ENCODE results near the gene TEAD1. TPM values are rescaled to one million over a fixed set of nuclear protein-coding genes. Genes with fewer than 3 reads are reported as not detected.

The TEAD1 gene
- total RNA-seq, 1 donor from 2014 or later, result 55.3 TPM

- Histone ChIP-seq H3K4me1 (ENCODE audit: control insufficient read depth in 3 of 3, insufficient read depth in 3 of 3, low read length in 3 of 3) (no peaks in the 10 kb centered on the region), H3K9me3 (ENCODE audit: control insufficient read depth in 3 of 3, low read length in 3 of 3) (no peaks in the 10 kb centered on the region), H3K9ac (ENCODE audit: low read depth in 1 of 3, low read length in 3 of 3) (no peak overlapping the region), H3K27ac (ENCODE audit: low read depth, low read length) (no peak overlapping the region), H3K36me3 (ENCODE audit: control insufficient read depth in 3 of 3, insufficient read depth in 3 of 3, low read length in 3 of 3) (no peaks in the 10 kb centered on the region), H3K27me3 (ENCODE audit: control insufficient read depth in 3 of 3, insufficient read depth in 3 of 3, low read length in 3 of 3) (peaks cover 0 to 3% (median 0%) of the 10 kb centered on the region in 3 donors), H3K4me3 (ENCODE audit: low read length in 3 of 3) (no peak overlapping the region)
These were observed 288.8 kb downstream of the TEAD1 start for GRCh38 chr11:12963051-12963450.

GRCh38 chr11:12963792-12964536 is 289.7 kb downstream of the TEAD1 start:
- Histone ChIP-seq H3K4me1 (ENCODE audit: control insufficient read depth in 3 of 3, insufficient read depth in 3 of 3, low read length in 3 of 3) (no peaks in the 10 kb centered on the region), H3K27me3 (ENCODE audit: control insufficient read depth in 3 of 3, insufficient read depth in 3 of 3, low read length in 3 of 3) (peaks cover 0 to 3% (median 0%) of the 10 kb centered on the region in 3 donors), H3K36me3 (ENCODE audit: control insufficient read depth in 3 of 3, insufficient read depth in 3 of 3, low read length in 3 of 3) (no peaks in the 10 kb centered on the region), H3K27ac (ENCODE audit: low read depth, low read length) (no peak overlapping the region), H3K4me3 (ENCODE audit: low read length in 3 of 3) (no peak overlapping the region), H3K9me3 (ENCODE audit: control insufficient read depth in 3 of 3, low read length in 3 of 3) (no peaks in the 10 kb centered on the region), H3K9ac (ENCODE audit: low read depth in 1 of 3, low read length in 3 of 3) (no peak overlapping the region)

GRCh38 chr11:12964650-12965049 is 290.4 kb downstream of the TEAD1 start:
- Histone ChIP-seq H3K27me3 (ENCODE audit: control insufficient read depth in 3 of 3, insufficient read depth in 3 of 3, low read length in 3 of 3) (peaks cover 0 to 3% (median 0%) of the 10 kb centered on the region in 3 donors), H3K4me3 (ENCODE audit: low read length in 3 of 3) (no peak overlapping the region), H3K27ac (ENCODE audit: low read depth, low read length) (no peak overlapping the region), H3K36me3 (ENCODE audit: control insufficient read depth in 3 of 3, insufficient read depth in 3 of 3, low read length in 3 of 3) (no peaks in the 10 kb centered on the region), H3K9me3 (ENCODE audit: control insufficient read depth in 3 of 3, low read length in 3 of 3) (no peaks in the 10 kb centered on the region), H3K4me1 (ENCODE audit: control insufficient read depth in 3 of 3, insufficient read depth in 3 of 3, low read length in 3 of 3) (no peaks in the 10 kb centered on the region), H3K9ac (ENCODE audit: low read depth in 1 of 3, low read length in 3 of 3) (no peak overlapping the region)

DNA sequence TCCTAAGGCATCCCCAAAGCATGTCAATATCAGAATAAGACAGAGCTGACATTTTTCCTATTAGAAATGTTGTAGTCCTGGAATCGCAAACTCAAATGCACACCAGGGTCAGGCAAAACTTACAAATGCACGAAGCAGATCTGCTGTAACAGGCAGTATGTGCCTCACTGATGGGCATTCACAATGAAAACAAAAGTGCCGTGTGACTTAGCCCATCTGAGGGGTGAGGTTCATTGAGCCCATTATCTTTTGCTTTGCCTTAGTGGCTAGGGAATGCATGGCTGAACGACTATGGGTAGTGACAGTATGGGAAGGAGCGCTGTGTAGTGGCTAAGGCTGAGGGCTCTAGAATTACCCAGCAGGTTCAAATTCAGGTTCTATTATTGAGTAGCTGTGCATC is 291.8 kb downstream of the TEAD1 start:
- H3K4me1 ChIP-seq (ENCODE audit: control insufficient read depth in 3 of 3, insufficient read depth in 3 of 3, low read length in 3 of 3), result no peaks in the 10 kb centered on the region
- H3K9me3 ChIP-seq (ENCODE audit: control insufficient read depth in 3 of 3, low read length in 3 of 3), result no peaks in the 10 kb centered on the region
- no peak overlapping the region for H3K9ac ChIP-seq (ENCODE audit: low read depth in 1 of 3, low read length in 3 of 3)
- H3K27me3 ChIP-seq (ENCODE audit: control insufficient read depth in 3 of 3, insufficient read depth in 3 of 3, low read length in 3 of 3), result peaks cover 0 to 3% (median 0%) of the 10 kb centered on the region in 3 donors
- no peak overlapping the region for H3K4me3 ChIP-seq (ENCODE audit: low read length in 3 of 3)
- H3K36me3 ChIP-seq (ENCODE audit: control insufficient read depth in 3 of 3, insufficient read depth in 3 of 3, low read length in 3 of 3), result no peaks in the 10 kb centered on the region
- no peak overlapping the region for H3K27ac ChIP-seq (ENCODE audit: low read depth, low read length)

- Histone ChIP-seq H3K4me3 (ENCODE audit: low read length in 3 of 3) (no peak overlapping the region), H3K9me3 (ENCODE audit: control insufficient read depth in 3 of 3, low read length in 3 of 3) (no peaks in the 10 kb centered on the region), H3K9ac (ENCODE audit: low read depth in 1 of 3, low read length in 3 of 3) (no peak overlapping the region), H3K36me3 (ENCODE audit: control insufficient read depth in 3 of 3, insufficient read depth in 3 of 3, low read length in 3 of 3) (no peaks in the 10 kb centered on the region), H3K27me3 (ENCODE audit: control insufficient read depth in 3 of 3, insufficient read depth in 3 of 3, low read length in 3 of 3) (peaks cover 0 to 1% (median 0%) of the 10 kb centered on the region in 3 donors), H3K27ac (ENCODE audit: low read depth, low read length) (no peak overlapping the region), H3K4me1 (ENCODE audit: control insufficient read depth in 3 of 3, insufficient read depth in 3 of 3, low read length in 3 of 3) (no peaks in the 10 kb centered on the region)
These were observed 293.9 kb downstream of the TEAD1 start for GRCh38 chr11:12968101-12968500.

GRCh38 chr11:12968826-12969225 is 294.6 kb downstream of the TEAD1 start:
- H3K4me1 ChIP-seq (ENCODE audit: control insufficient read depth in 3 of 3, insufficient read depth in 3 of 3, low read length in 3 of 3), result no peaks in the 10 kb centered on the region
- H3K27ac ChIP-seq (ENCODE audit: low read depth, low read length), result no peak overlapping the region
- no peak overlapping the region for H3K4me3 ChIP-seq (ENCODE audit: low read length in 3 of 3)
- H3K9ac ChIP-seq (ENCODE audit: low read depth in 1 of 3, low read length in 3 of 3), result no peak overlapping the region
- no peaks in the 10 kb centered on the region for H3K36me3 ChIP-seq (ENCODE audit: control insufficient read depth in 3 of 3, insufficient read depth in 3 of 3, low read length in 3 of 3)
- no peaks in the 10 kb centered on the region for H3K9me3 ChIP-seq (ENCODE audit: control insufficient read depth in 3 of 3, low read length in 3 of 3)
- H3K27me3 ChIP-seq (ENCODE audit: control insufficient read depth in 3 of 3, insufficient read depth in 3 of 3, low read length in 3 of 3), result no peaks in the 10 kb centered on the region

GRCh38 chr11:12971955-12972354 is 297.7 kb downstream of the TEAD1 start:
- H3K9ac ChIP-seq (ENCODE audit: low read depth in 1 of 3, low read length in 3 of 3), result no peak overlapping the region
- H3K27me3 ChIP-seq (ENCODE audit: control insufficient read depth in 3 of 3, insufficient read depth in 3 of 3, low read length in 3 of 3), result no peaks in the 10 kb centered on the region
- no peak overlapping the region for H3K27ac ChIP-seq (ENCODE audit: low read depth, low read length)
- H3K4me1 ChIP-seq (ENCODE audit: control insufficient read depth in 3 of 3, insufficient read depth in 3 of 3, low read length in 3 of 3), result no peaks in the 10 kb centered on the region
- no peaks in the 10 kb centered on the region for H3K36me3 ChIP-seq (ENCODE audit: control insufficient read depth in 3 of 3, insufficient read depth in 3 of 3, low read length in 3 of 3)
- no peak overlapping the region for H3K4me3 ChIP-seq (ENCODE audit: low read length in 3 of 3)
- no peaks in the 10 kb centered on the region for H3K9me3 ChIP-seq (ENCODE audit: control insufficient read depth in 3 of 3, low read length in 3 of 3)

DNA sequence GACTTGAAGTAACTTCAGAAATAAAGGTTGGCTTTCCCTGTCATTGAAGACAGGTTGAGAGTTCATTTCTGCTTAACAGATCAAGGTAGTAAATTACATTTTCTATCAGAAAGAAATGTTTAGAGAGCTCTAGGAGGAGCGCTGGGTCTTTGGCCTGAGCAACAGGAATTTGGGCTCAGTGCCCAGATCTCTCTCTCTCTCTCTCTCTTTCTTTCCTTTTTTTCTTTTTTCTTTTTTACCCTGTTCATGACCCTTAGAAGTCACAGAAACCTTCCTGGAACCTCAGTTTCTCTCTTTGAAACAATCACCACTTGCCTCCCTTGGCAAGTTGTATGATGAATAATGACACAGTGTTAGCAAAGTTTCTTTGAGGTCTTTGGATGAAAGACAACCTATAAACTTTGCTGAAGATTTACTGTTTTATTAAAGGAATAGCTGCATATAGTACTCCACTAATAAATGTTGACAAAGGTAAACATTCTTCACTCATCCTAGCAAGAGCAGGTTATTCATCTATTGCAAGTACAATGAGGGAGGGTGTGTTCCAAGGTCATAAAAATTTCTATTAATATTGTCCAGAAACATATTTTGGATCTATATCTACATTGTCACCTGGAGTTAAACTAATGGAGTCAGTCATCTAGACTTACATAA is 299.4 kb downstream of the TEAD1 start:
- no peak overlapping the region for H3K4me3 ChIP-seq (ENCODE audit: low read length in 3 of 3)
- H3K9me3 ChIP-seq (ENCODE audit: control insufficient read depth in 3 of 3, low read length in 3 of 3), result no peaks in the 10 kb centered on the region
- no peaks in the 10 kb centered on the region for H3K36me3 ChIP-seq (ENCODE audit: control insufficient read depth in 3 of 3, insufficient read depth in 3 of 3, low read length in 3 of 3)
- no peaks in the 10 kb centered on the region for H3K27me3 ChIP-seq (ENCODE audit: control insufficient read depth in 3 of 3, insufficient read depth in 3 of 3, low read length in 3 of 3)
- no peak overlapping the region for H3K9ac ChIP-seq (ENCODE audit: low read depth in 1 of 3, low read length in 3 of 3)
- no peaks in the 10 kb centered on the region for H3K4me1 ChIP-seq (ENCODE audit: control insufficient read depth in 3 of 3, insufficient read depth in 3 of 3, low read length in 3 of 3)
- no peak overlapping the region for H3K27ac ChIP-seq (ENCODE audit: low read depth, low read length)

GRCh38 chr11:12975195-12975594 is 301.0 kb downstream of the TEAD1 start:
- Histone ChIP-seq H3K9me3 (ENCODE audit: control insufficient read depth in 3 of 3, low read length in 3 of 3) (no peaks in the 10 kb centered on the region), H3K27me3 (ENCODE audit: control insufficient read depth in 3 of 3, insufficient read depth in 3 of 3, low read length in 3 of 3) (no peaks in the 10 kb centered on the region), H3K36me3 (ENCODE audit: control insufficient read depth in 3 of 3, insufficient read depth in 3 of 3, low read length in 3 of 3) (no peaks in the 10 kb centered on the region), H3K27ac (ENCODE audit: low read depth, low read length) (no peak overlapping the region), H3K9ac (ENCODE audit: low read depth in 1 of 3, low read length in 3 of 3) (no peak overlapping the region), H3K4me3 (ENCODE audit: low read length in 3 of 3) (no peak overlapping the region), H3K4me1 (ENCODE audit: control insufficient read depth in 3 of 3, insufficient read depth in 3 of 3, low read length in 3 of 3) (no peaks in the 10 kb centered on the region)

- Histone ChIP-seq H3K9me3 (ENCODE audit: control insufficient read depth in 3 of 3, low read length in 3 of 3) (no peaks in the 10 kb centered on the region), H3K27ac (ENCODE audit: low read depth, low read length) (no peak overlapping the region), H3K4me3 (ENCODE audit: low read length in 3 of 3) (no peak overlapping the region), H3K9ac (ENCODE audit: low read depth in 1 of 3, low read length in 3 of 3) (no peak overlapping the region), H3K36me3 (ENCODE audit: control insufficient read depth in 3 of 3, insufficient read depth in 3 of 3, low read length in 3 of 3) (no peaks in the 10 kb centered on the region), H3K4me1 (ENCODE audit: control insufficient read depth in 3 of 3, insufficient read depth in 3 of 3, low read length in 3 of 3) (no peaks in the 10 kb centered on the region), H3K27me3 (ENCODE audit: control insufficient read depth in 3 of 3, insufficient read depth in 3 of 3, low read length in 3 of 3) (peaks cover 0 to 4% (median 0%) of the 10 kb centered on the region in 3 donors)
These were observed 305.9 kb downstream of the TEAD1 start for GRCh38 chr11:12979928-12980689.
